Loucy (cell line): Measurements from ENCODE around the gene FRMD4A.

ENCODE experiments used
- EZH2phosphoT487 ChIP-seq: fragments of 200-600 bp; IDR thresholded peaks from 2 replicates; pipeline ENCODE4 v1.6.1; 2018; ENCODE audit warnings: antibody characterized with exemption, mild to moderate bottlenecking, moderate library complexity, borderline replicate concordance
- TF ChIP-seq, protein P1 (sequence below): fragments of 200-600 bp; sonication (generic); conservative IDR thresholded peaks from 2 replicates; pipeline ENCODE4 v1.5.1; 2014; ENCODE audit warnings: mild to moderate bottlenecking, antibody characterized with exemption, low read length

DNA sequence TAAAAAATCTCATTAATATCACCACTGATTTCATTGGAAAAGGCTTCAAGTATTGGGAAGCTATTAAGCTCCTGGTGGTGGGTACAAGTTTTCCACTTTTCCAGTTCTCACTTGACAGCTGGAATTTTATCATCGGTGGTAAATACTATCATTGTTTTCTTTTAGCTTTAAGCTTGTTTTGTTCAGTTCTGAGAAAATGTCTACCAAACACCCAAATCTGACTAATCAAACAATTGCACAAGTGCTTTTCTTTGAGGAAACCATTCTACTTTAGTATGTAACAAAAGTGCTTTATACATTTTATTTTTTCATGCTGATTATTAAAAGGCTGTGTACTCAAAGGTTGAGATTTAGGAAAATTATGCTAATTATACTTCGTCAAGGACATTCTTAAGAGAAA lies 736.1 kb downstream of the FRMD4A start:
- TF ChIP-seq, protein P1, sequence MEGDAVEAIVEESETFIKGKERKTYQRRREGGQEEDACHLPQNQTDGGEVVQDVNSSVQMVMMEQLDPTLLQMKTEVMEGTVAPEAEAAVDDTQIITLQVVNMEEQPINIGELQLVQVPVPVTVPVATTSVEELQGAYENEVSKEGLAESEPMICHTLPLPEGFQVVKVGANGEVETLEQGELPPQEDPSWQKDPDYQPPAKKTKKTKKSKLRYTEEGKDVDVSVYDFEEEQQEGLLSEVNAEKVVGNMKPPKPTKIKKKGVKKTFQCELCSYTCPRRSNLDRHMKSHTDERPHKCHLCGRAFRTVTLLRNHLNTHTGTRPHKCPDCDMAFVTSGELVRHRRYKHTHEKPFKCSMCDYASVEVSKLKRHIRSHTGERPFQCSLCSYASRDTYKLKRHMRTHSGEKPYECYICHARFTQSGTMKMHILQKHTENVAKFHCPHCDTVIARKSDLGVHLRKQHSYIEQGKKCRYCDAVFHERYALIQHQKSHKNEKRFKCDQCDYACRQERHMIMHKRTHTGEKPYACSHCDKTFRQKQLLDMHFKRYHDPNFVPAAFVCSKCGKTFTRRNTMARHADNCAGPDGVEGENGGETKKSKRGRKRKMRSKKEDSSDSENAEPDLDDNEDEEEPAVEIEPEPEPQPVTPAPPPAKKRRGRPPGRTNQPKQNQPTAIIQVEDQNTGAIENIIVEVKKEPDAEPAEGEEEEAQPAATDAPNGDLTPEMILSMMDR = no peak
- TF ChIP-seq EZH2phosphoT487 = no peak
